Left kidney (tissue), 2 donors: ENCODE data around the gene AGPAT1. TPM values are rescaled to one million over a fixed set of nuclear protein-coding genes. Genes with fewer than 3 reads are reported as not detected.
A peak's percentile ranks its signal among the peaks of the same experiment; 100 is the strongest.

Experiments
- DNase-seq: peaks from one replicate; pipeline ENCODE4 v3.0.0-alpha.2; 2013
- polyA plus RNA-seq: library from polyadenylated mRNA; unstranded; fragments of 120-200 nt; gene quantifications from one replicate; pipeline ENCODE4 v1.2.1, GENCODE V29; 2013; ENCODE audit not compliant: insufficient read length

The AGPAT1 gene
- polyA plus RNA-seq, 1 donor, result 94.6 TPM

- no peak for DNase-seq
Measured at GRCh38 chr6:32173051-32173727, 2.7 kb downstream of the AGPAT1 start.

- no peak for DNase-seq
Measured at GRCh38 chr6:32171234-32171633, 4.7 kb downstream of the AGPAT1 start.

DNA sequence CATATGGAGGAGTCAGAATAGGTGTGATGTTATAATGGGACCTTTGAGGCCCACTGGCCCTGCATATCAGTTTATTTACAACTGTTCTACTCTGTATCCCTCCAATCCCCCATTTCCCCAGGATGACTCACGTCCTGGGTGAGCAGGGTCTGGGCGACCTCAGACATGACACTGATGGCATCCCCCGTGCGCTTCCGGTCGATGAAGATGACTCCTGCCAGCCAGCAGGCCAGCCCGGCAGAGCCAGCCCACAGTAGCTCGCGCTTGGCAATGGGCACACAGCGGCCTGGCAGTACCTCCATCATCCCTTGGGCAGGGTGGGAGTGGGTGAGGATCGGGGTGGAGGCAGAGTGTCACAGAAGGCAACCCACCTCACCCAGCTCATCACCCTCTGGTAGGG, 5.6 kb downstream of the AGPAT1 start:
- DNase-seq, result no peak

DNA sequence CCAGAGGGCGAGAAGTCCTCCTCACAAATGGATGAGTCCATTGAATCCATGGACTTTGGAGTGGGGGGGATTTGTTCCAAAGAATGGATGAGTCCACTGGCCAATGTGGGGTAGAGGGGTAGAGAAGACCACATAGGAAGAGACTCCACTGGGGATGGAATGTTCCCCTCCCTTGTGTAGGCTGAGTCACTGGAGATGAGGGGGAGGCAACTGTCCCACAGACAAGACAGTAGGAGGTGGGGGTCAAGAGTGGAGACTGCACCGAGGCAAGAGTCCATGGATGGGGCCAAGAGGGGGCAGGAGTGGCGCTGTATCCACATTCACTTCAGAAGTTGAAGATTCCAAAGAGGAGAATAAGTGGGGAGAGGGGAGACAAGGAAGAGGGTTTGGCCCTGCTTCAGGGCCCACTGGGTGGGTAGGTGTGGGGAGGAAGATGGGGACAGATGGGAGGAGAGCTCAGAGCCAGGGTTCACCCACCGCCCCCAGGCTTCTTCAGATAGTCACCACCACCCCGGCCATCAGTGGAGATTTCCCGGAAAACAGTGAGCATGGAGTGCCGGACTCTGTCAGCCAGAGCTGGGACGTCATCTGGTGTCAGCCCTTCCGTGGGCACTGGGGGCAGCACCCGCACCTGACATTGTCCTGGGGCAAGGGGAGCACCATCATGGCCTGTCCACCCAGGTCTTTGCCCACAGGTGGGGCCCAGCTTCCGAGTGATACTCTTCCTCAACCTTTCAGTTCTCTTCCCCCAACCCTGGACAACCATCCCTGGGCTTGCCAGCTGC, 6.9 kb downstream of the AGPAT1 start:
- DNase-seq, result no peak

DNA sequence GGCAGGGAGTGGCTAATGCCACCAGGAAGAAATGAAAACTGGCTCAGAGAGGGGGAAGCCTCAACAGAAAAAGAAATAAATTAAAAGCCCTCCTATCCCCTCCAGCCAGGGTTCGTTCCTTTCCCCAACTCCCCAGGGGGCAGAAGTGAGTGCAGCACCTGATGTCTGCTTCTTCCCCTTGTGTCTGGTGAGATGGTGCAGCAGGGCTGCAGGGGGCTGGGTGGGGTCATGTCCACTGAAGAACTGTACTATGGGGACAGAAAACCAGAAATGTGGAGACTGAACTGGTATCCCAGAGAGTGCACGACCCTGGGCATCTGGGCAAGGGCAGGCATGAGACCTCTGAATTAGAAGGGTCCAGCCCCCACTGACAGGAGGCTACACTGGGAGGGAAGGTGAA, 7.5 kb downstream of the AGPAT1 start:
- no peak for DNase-seq

DNA sequence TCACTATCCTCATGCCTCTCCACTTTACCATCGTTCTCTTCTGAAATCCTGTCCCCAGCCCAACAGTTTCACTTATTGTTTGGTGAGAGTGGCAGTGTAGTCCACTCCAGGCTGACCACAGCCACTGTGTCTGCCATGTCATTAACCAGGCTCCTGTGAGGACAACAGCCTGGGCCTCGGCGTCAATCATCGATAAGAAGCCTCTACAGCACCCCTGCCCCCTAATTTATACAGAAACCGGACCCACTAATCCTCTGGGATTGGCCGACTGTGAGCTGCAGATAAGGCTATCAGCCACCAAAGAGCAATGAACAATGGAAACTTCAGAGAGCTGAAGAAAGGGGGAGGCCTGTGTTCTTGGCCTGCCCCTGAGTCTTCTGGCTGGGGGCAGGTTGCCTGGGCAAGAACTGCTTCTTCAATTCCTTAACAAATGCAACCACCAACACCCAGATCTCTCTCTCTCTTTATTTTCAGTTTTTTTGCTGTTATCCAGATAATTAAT, 8.1 kb downstream of the AGPAT1 start:
- DNase-seq, result no peak

DNA sequence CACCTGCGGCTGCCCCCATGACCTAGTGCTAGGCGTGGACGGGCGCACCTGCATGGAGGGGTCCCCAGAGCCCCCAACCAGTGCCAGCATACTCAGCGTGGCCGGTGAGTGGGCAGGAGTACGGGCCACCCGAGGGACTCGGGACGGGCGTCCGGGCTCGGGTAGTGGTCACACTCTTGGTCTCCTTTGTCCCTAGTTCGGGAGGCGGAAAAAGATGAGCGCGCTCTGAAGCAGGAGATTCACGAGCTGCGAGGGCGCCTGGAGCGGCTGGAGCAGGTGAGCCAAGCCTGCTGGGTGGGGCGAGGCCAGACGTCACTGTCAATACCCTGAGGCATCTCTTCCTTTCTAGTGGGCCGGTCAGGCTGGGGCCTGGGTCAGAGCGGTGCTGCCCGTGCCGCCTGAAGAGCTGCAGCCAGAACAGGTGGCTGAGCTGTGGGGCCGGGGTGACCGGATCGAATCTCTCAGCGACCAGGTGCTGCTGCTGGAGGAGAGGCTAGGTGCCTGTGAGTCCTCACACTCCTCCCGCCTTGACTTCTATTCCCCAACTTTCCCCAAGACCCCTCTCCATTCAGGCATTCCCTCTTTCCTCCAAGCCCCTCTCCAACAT, 8.6 kb downstream of the AGPAT1 start:
- DNase-seq, result no peak

GRCh38 chr6:32166411-32167061, 9.3 kb downstream of the AGPAT1 start:
- no peak for DNase-seq

DNA sequence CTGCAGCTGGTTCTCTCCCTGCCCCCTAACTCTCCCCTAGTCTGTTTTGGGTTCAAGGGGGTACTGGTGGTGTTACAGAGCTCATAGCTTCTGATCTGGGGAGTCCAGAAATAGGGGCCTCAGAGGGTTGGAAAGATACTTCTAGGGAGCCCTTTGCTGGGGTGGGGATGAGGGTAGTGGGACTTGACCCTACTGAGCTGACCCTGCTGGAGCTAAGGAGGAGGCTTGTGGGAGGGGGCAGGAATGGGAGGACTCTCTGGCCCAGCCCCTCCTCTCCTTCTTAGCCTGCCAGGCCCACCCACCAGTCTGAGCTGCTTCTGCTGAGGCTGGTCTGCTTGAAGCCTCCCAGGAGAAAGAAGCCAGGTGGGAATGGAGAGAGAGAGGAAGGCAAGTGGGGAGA, 11.6 kb downstream of the AGPAT1 start, which contains the start of gene EGFL8:
Gene EGFL8 (plus strand): TSS at position 301 of the 400 bp plus-strand sequence. CDS start 1,571 bp downstream, outside the sequence.
- DNase-seq, result no peak

DNA sequence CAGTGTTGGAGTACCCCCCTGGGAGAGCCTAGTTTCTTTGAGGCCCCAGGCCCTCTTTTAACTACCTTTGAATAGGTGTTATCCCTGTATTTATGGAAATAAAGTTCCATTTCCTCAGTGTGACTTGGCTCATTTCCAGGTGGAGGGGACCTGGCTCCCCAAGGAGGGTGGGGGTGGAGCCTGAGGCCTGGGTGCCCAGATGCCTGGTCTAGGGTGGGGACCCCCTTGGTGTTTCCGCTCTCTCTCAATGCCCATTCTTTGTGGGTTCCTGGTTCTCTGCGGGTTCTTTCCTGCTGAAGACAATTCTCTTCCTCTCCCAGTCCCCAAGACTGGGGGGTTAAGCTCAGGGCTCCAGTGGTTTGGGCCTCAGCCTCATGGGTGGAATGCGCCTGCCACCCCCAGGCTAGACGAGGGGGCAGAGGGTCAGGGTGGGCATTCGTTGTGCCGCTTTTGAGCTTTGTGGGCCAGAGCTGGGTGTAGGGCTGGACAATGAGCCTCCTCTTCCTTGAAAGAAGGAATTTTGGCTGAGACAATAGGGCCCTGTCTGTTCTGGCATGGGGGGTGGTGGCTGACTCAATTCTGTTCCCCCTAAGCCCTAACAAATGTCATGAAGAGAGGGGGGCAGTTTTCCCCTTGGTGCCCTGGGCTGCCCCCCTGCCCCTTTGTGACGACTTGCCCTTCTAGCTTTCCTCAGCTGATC, 12.2 kb downstream of the AGPAT1 start:
- no peak for DNase-seq

DNA sequence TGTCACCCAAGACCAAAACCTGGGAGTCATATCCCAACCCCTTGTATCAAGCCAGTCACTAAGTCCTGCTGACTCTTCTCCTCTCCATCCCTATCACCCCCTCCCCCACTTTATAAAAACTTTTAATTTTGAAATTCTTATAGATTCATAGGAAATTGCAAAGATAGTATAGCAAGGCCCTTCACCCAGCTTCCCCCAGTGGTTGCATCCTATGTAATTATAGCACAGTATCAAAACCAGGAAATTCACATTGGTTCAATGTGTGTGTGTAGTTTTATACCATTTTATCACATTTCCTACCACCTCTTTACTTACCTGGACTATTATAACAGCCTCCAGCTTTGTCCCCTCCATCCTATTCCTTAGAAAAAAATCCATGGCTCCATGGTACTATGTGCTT, 17.8 kb downstream of the AGPAT1 start:
- DNase-seq, result no peak

- no peak for DNase-seq
Measured at GRCh38 chr6:32156891-32157290, 19.0 kb downstream of the AGPAT1 start.

DNA sequence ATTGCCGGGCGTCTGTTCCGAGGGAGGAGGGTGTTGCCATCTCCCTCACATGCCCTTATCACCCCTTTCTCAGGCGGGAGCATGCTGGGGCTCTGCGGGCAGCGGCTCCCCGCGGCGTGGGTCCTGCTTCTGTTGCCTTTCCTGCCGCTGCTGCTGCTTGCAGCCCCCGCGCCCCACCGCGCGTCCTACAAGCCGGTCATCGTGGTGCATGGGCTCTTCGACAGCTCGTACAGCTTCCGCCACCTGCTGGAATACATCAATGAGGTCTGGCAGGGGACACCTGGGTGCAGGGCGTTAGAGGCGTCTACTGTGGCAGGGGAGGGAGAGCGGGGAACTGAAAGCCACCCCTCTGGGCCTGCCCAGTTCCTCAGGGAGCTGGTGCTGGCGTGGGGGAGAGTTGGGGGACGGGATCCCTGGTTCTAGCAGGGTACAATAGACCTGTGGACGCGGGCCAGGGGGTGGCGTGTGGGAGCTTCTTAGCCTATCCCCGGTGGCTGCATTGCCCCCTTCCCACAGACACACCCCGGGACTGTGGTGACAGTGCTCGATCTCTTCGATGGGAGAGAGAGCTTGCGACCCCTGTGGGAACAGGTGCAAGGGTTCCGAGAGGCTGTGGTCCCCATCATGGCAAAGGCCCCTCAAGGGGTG, 21.2 kb downstream of the AGPAT1 start:
- DNase-seq, result peak; percentile 71

GRCh38 chr6:32153564-32154513, 22.0 kb downstream of the AGPAT1 start, which contains the start of gene PPT2:
Gene PPT2, plus strand, starts transcription at chr6:32154141. Its CDS starts 454 bp downstream, at chr6:32154595.
- DNase-seq, result peak; percentile 94

DNA sequence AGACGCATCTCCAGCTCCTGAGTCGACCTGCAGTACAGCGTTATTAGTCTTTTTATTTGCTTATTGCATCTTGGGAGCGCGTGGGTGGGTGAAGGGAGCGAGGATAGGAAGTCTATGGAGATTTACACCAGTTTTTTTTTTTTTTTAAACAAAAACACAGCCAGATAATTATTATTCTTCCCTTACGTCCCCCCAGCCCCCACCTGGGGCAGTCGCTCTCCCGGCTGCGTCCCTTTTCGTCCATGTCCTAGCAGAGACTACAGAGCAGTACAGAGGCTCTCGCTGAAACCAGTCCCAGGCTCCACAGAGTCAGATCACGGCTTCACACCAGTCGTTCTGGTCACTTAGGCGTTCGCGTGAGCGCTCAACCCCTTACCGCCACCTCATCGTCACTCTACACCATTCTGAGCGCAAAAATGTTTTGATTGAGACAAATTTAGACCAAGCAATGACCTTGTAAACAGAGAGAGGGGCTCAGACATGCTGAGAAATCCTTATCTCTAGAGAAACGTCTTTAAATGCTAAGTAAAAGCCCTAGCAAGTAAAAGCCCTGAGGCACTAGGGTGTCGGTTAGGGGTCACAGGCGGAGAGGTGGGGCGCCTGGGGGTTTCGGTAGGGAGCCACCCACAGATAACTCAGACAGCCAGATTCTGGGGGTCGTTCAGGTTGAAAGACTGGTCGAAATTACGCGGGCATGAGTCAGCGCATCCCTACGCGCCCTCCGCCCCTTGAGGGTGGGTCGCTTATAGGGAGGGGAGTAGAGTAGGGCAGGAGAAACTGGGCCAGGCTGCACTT, 22.9 kb downstream of the AGPAT1 start:
- no peak for DNase-seq

DNA sequence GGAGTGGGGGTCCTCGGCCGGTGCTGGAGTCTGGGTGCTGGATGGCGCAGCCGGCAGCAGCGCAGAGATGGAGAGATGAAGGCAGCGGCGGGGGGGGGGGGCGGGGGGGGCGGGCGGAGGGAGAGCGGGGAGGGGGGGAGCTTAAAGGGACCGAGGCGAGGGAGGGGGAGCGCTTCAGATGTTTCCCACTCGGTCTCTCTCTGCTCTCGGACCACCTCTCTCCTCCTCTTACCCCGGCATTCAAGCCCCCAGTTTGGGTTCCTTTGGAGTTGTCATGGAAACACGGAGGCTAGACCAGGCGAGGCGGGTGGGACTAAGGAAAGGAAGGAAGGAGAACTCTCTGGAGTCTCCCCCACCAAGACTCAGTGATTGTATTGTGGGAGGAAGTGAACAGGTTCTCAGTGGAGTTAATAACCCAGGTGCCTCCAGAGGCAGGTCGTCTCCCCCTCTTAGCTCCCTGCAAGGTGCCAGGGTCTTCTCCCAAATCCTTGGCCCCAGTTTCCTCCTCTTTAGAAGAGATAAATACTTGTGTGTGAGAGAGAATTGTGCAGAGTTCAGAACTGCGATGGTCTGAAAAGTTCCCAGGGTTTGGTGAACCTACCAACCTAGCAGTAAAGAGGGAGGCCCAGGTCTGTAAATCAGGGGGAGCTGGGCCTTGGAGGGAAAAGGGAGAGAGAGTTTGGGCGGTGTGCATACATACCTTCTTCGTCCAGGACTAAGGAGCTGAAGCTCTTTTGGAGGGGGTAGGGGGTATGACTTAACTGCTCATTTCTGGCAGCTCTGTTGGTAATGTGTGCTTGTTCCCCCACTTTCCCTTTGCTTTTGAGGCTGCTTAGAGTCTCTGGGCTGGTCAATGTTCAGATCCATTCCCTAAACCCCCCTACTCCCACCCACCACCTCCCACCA, 23.8 kb downstream of the AGPAT1 start, which contains the start of gene PRRT1:
Gene PRRT1 (minus strand): TSS at position 77 of the 906 bp plus-strand sequence. CDS start 112 bp downstream, outside the sequence.
- DNase-seq, result no peak

DNA sequence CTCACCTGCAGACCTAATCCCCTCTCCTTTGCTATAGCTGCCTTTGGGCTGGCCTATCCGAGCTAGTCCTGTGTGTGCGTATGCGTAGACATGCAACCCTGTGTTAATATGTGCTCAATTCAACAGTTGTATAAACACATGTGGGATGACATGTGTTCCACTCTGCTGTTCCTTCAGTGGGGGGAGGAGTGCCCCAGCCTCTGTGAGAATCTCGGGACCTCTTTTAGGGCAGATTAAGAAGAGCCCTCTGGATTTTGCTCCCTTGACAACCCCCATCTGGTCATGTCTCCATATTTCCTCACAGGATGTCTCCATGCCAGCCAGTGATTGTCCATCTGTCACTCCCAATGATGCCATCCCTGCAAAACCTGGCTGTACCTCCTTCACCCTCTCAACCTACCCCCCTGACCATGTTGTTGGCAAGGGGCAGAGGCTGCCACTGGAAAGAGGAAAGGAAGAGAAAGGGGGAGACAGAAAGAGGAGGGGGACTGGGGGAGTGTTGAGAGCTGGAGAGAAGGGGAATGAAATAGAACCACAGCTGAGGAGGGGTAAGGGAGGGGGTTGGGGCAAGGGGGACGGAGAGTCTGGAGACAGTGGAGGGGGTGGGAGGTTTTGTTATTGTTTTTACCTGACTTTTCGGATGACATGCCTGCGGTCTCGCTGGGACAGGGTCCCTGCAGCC, 24.6 kb downstream of the AGPAT1 start:
- no peak for DNase-seq
